ENCODE data around the gene FAM118A. TPM values are rescaled to one million over a fixed set of nuclear protein-coding genes. Genes with fewer than 3 reads are reported as not detected.

FAM118A gene
- total and polyA plus RNA-seq, 2 experiments from 2014 or later = 11.9 to 20.3 TPM

DNA sequence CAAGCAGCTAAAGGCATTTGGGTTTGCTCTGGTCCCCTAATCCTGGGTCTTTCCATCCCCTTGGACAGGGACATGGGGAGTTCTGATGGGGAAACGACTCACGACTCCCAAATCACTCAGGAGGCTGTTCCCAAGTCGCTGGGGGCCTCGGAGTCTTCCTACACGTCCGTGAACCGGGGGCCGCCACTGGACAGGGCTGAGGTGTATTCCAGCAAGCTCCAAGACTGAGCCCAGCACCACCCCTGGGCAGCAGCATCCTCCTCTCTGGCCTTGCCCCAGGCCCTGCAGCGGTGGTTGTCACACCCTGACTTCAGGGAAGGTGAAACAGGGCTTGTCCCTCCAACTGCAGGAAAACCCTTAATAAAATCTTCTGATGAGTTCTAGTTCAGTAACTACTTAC, 14.2 kb upstream of the FAM118A start:
- Histone ChIP-seq H3K4me1 (ENCODE audit: insufficient read depth) (peaks cover 8% of the 10 kb centered on the region; the same call in 1 of the 2 replicates), H3K9me2 (ENCODE audit: insufficient read depth) (no peaks in the 10 kb centered on the region), H3K4me2 (no peak overlapping the region), H3K79me2 (replicated peaks; ENCODE audit: insufficient read depth) (no peaks in the 10 kb centered on the region), H3K4me3 (no peak overlapping the region), H3K27me3 (ENCODE audit: insufficient read depth) (no peaks in the 10 kb centered on the region), H3K36me3 (ENCODE audit: insufficient read depth) (no peaks in the 10 kb centered on the region), H2AFZ (no peak overlapping the region), H3K27ac (ENCODE audit: low read depth) (no peak overlapping the region), H4K20me1 (replicated peaks; ENCODE audit: insufficient read depth) (no peaks in the 10 kb centered on the region), H3F3A (replicated peaks; ENCODE audit: low read depth) (no peaks in the 10 kb centered on the region)
- Mint-ChIP-seq H3K27ac (no peak overlapping the region), H3K9me3 (no peaks in the 10 kb centered on the region), H3K4me3 (no peak overlapping the region), H3K4me1 (peaks cover 15% of the 10 kb centered on the region), H3K36me3 (ENCODE audit: low read depth) (no peaks in the 10 kb centered on the region), H3K27me3 (ENCODE audit: insufficient read depth, low read depth, poor library complexity) (peaks cover 9% of the 10 kb centered on the region)
- ATAC-seq (no peak), DNase-seq (ENCODE audit: low spot score) (no peak)
- TF ChIP-seq STAT1 (IDR thresholded peaks at IDR 0.05; ENCODE audit: unreplicated experiment) (no peak), JUNB (IDR thresholded peaks at IDR 0.05; ENCODE audit: unreplicated experiment) (no peak), EZH2phosphoT487 (IDR thresholded peaks at IDR 0.05; ENCODE audit: unreplicated experiment) (no peak), CREB1 (CRISPR knock-in tag; IDR thresholded peaks at IDR 0.05; ENCODE audit: low read depth) (no peak), POLR2AphosphoS5 (IDR thresholded peaks at IDR 0.05; ENCODE audit: low read depth) (no peak), ZNF462 (CRISPR knock-in tag; IDR thresholded peaks at IDR 0.05) (no peak), ZNF331 (CRISPR knock-in tag; IDR thresholded peaks at IDR 0.05; ENCODE audit: low read depth) (no peak), NANOG (IDR thresholded peaks at IDR 0.05; ENCODE audit: borderline replicate concordance) (no peak), ZNF114 (CRISPR knock-in tag; IDR thresholded peaks at IDR 0.05) (no peak)
- TF ChIP-seq, protein P1, sequence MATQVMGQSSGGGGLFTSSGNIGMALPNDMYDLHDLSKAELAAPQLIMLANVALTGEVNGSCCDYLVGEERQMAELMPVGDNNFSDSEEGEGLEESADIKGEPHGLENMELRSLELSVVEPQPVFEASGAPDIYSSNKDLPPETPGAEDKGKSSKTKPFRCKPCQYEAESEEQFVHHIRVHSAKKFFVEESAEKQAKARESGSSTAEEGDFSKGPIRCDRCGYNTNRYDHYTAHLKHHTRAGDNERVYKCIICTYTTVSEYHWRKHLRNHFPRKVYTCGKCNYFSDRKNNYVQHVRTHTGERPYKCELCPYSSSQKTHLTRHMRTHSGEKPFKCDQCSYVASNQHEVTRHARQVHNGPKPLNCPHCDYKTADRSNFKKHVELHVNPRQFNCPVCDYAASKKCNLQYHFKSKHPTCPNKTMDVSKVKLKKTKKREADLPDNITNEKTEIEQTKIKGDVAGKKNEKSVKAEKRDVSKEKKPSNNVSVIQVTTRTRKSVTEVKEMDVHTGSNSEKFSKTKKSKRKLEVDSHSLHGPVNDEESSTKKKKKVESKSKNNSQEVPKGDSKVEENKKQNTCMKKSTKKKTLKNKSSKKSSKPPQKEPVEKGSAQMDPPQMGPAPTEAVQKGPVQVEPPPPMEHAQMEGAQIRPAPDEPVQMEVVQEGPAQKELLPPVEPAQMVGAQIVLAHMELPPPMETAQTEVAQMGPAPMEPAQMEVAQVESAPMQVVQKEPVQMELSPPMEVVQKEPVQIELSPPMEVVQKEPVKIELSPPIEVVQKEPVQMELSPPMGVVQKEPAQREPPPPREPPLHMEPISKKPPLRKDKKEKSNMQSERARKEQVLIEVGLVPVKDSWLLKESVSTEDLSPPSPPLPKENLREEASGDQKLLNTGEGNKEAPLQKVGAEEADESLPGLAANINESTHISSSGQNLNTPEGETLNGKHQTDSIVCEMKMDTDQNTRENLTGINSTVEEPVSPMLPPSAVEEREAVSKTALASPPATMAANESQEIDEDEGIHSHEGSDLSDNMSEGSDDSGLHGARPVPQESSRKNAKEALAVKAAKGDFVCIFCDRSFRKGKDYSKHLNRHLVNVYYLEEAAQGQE (IDR thresholded peaks at IDR 0.05; ENCODE audit: unreplicated experiment) = no peak
- TF ChIP-seq, protein P2, sequence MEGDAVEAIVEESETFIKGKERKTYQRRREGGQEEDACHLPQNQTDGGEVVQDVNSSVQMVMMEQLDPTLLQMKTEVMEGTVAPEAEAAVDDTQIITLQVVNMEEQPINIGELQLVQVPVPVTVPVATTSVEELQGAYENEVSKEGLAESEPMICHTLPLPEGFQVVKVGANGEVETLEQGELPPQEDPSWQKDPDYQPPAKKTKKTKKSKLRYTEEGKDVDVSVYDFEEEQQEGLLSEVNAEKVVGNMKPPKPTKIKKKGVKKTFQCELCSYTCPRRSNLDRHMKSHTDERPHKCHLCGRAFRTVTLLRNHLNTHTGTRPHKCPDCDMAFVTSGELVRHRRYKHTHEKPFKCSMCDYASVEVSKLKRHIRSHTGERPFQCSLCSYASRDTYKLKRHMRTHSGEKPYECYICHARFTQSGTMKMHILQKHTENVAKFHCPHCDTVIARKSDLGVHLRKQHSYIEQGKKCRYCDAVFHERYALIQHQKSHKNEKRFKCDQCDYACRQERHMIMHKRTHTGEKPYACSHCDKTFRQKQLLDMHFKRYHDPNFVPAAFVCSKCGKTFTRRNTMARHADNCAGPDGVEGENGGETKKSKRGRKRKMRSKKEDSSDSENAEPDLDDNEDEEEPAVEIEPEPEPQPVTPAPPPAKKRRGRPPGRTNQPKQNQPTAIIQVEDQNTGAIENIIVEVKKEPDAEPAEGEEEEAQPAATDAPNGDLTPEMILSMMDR (conservative IDR thresholded peaks at IDR 0.05; ENCODE audit: low read depth in 2 of 2) = no peak
- TF ChIP-seq, protein P3, sequence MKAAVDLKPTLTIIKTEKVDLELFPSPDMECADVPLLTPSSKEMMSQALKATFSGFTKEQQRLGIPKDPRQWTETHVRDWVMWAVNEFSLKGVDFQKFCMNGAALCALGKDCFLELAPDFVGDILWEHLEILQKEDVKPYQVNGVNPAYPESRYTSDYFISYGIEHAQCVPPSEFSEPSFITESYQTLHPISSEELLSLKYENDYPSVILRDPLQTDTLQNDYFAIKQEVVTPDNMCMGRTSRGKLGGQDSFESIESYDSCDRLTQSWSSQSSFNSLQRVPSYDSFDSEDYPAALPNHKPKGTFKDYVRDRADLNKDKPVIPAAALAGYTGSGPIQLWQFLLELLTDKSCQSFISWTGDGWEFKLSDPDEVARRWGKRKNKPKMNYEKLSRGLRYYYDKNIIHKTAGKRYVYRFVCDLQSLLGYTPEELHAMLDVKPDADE (IDR thresholded peaks at IDR 0.05) = no peak
